Measurements from ENCODE around the gene CAPN7.

DNA sequence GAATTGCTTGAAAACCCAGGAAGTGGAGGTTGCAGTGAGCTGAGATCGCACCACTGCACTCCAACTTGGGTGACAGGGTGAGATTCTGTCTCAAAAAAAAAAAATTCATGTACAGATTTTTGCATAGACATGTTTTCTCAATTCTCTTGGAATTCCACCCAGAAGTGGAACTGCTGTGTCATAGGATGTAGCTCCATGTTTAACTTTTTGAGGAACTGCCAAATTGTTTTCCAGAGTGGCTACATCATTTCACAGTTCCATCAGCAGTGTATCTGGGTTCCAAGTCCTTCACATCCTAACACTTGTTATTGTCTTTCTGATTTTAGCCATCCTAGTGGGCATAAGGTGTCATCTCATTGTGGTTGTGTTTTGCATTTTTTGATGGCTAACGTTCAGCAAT lies 9.9 kb downstream of the CAPN7 start:
- TF ChIP-seq CTCF (conservative IDR thresholded peaks at IDR 0.05 in 1 of 2, IDR thresholded peaks at IDR 0.05 in 1 of 2; ENCODE audit: low read depth in 1 of 2, low read length in 2 of 2) (no peak), EZH2 (IDR thresholded peaks at IDR 0.05; ENCODE audit: low read length, missing control alignments) (no peak)

Data from fibroblast of lung (primary cell).